T-helper 2 cell (primary cell): ENCODE results near the gene PRTFDC1.
"Not testable (repeated sequence)": the region's sequence is repeated elsewhere in the genome, so short reads cannot be mapped to it uniquely, and the experiment has no call there.

ENCODE experiments used
- DNase-seq, 5 experiments: peaks; one replicate each; pipeline versions ENCODE4 v3.0.0 to v3.0.0-alpha.2; 2012 to 2022

The PRTFDC1 gene

GRCh38 chr10:24841530-24841929, 110.9 kb downstream of the PRTFDC1 start:
- no peak for DNase-seq

DNA sequence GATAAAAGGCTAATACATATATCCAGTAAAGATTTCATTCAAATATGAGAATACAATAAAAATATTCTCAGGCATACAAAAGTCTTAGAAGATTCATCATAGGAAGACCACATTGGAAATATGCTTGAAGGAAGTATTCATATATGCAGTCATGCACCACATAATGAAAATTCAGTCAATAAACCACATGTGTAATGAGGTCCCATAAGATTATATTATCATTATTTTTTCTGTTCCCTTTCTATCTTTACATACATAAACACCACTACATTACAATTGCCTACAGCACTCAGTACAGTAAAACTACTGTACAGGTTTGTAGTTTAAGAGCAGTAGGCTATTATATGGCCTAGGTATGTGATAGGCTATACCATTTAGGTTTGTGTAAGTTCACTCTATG, 111.6 kb downstream of the PRTFDC1 start:
- no peak for DNase-seq

DNA sequence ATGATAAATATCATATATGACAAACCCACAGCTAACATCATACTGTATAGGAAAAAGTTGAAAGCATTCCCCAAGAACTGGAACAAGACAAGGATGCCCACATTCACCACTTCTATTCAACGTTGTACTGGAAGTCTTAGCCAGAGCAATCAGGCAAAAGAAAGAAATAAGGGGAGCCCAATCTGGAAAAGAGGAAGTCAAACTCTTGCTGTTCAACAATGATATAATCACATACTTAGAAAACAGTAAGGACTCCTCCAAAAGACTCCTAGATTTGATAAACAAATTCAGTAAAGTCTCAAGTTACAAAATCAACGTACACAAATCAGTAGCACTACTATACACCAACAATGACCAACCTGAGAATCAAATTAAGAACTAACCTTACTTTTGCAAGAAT, 114.6 kb downstream of the PRTFDC1 start:
- not testable (repeated sequence) for DNase-seq

- no peak for DNase-seq
Observed at GRCh38 chr10:24834869-24835268, 117.5 kb downstream of the PRTFDC1 start.

DNA sequence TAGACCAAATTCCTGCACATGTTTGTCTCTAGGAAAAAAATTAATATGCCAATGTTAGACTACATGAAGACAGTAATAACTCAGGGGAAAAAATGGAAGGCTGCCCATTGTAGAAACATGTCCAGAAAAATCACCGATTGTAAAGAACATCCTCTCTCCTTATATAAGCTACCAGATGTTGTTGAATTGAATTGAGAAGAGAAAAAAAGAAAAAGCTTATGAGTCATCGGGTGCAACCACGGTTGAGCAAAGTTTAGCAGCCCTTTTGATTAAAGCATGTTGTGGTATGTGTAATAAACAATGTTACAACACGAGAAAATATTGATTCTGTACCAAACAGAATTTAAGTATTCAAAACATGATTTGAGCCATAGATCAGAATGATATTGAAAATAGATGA, 126.4 kb downstream of the PRTFDC1 start:
- peak in 1 of 5 experiments; percentile 82 for DNase-seq

DNA sequence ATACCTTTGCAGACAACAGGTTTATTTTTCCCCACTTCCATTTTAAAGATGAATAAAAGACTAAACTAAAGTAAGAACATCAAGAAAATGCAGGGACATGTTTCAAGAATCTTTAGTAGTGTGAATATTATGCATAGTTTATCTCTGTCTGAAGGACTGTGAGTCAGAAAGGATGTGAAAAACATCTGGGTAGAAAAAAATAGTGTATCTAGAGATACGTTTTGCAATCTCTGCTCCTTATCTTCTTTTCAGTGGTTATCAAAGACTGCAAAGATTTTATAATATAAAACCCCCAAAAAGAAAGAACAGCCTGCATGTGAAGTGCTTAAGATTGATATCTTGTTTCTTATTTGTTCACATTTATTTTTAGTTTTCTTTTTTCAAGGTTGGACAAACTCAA, 126.9 kb downstream of the PRTFDC1 start:
- DNase-seq: peak in 1 of 5 experiments; percentile 83

GRCh38 chr10:24824536-24824935, 127.9 kb downstream of the PRTFDC1 start:
- DNase-seq: no peak

- DNase-seq: peak in 1 of 5 experiments; percentile 59
Observed at GRCh38 chr10:24824124-24824523, 128.3 kb downstream of the PRTFDC1 start.

DNA sequence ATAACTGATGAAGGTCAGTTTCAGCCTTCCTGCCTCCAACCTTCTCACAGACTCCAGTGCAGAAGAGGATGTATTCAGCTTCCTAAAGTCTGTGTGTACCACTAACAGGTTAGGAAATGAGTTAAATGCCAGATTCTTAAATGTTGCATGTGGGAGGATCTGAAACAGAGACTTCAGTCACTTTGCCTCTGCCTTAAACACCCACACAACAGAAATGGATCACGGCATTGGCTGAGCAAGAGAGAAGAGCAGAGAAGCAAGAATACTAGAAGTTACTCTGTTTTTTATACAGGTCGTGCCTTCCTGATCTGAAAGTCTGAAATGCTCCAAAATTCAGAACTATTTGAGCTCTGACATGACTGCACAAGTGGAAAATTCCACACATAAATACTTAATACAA, 129.8 kb downstream of the PRTFDC1 start:
- peak in 1 of 5 experiments; percentile 30 for DNase-seq

DNA sequence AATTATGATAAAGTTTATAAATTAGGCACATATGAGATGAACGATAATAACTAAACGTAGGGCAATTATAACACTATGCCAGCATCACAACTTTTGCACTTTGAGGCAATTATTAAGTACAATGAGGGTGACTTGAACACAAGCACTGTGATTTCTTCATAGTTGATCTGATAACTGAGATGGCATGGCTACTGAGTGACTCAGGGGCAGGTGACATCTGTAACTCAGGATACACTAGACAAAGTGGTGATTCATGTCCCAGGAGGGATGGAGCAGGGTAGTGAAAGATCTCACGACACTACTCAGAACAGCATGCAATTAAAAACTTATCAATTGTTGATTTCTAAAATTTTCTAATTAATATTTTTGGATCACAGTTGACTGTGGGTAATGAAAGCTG, 130.4 kb downstream of the PRTFDC1 start:
- no peak for DNase-seq

GRCh38 chr10:24816868-24817396, 135.5 kb downstream of the PRTFDC1 start:
- peak in 1 of 5 experiments; percentile 80 for DNase-seq

- DNase-seq: peak in 1 of 5 experiments; percentile 31
Observed at GRCh38 chr10:24814568-24815313, 137.7 kb downstream of the PRTFDC1 start.

- DNase-seq: no peak
Observed at GRCh38 chr10:24813856-24814255, 138.6 kb downstream of the PRTFDC1 start.

DNA sequence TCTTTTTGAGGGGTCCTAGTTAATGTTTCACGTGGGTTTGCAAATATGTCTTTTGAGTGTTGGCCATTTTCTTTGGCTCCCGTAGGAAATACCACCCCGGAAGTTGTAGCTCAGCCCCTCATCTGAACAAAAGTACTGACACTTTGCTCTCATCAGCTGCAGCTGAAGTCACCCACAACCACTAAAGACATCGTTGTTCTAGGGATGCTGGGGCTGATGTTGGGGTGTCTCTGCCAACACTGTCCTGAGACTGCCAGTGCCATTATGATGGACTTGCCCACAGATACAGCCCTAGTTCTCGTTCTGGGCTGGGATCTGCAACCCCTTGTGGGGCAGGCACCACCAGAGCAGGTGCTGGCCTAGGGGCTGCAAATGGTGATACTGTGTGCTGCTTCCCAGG, 146.1 kb downstream of the PRTFDC1 start:
- DNase-seq: no peak

GRCh38 chr10:24804956-24805355, 147.4 kb downstream of the PRTFDC1 start:
- DNase-seq: no peak

DNA sequence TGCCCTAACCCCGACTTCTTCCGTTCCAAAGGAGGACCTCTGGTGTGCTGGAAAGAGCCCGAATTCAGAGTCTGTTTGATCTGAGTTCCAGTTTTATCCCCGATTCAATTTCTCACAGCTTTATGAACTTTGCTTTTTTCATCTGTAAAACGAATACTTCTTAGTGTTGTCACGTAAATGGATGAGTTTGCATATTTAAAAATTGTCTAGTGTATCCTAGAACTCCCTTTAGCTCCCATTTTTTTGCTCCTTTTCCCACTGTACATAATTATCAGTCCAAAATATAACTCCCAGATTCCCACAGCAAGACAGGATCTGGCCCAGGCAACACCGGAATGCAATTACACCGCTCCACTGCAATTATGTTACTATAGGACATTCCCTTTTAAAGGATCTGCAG, 148.0 kb downstream of the PRTFDC1 start:
- DNase-seq: no peak

GRCh38 chr10:24802378-24802777, 150.0 kb downstream of the PRTFDC1 start:
- DNase-seq: no peak

DNA sequence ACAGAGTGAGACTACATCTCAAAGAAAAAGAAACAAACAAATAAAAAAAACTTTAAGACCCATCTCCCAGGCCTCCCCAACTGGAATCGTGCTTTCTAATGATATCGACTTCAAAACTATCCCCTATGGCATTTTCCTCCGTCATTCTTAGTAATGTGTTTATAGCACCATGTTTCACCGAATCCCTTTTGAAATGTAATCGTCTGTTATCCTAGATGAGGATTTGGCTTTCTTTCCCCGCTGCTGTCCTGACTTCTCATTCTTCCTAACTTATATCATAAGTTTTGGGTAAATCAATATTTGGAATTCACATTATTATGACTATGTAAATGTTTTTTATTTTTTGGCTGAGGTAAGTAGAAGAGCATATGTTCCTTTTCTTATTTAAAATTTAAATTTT, 151.5 kb downstream of the PRTFDC1 start:
- DNase-seq: no peak
